Activated CD4-positive, alpha-beta T cell treated with anti-CD3 and anti-CD28 coated beads, Interleukin-2, Interleukin-6, amounts not matched to agents 100 ng/mL and 50 ng/mL, durations not matched to agents 16 hours and 8 hours (primary cell): ENCODE measurements around the gene SSUH2.
A peak's percentile ranks its signal among the peaks of the same experiment; 100 is the strongest.
"Not testable (repeated sequence)": the region's sequence is repeated elsewhere in the genome, so short reads cannot be mapped to it uniquely, and the experiment has no call there.

Experiments used
- DNase-seq: peaks from one replicate; pipeline ENCODE4 v3.0.0-alpha.2; 2020

The SSUH2 gene

DNA sequence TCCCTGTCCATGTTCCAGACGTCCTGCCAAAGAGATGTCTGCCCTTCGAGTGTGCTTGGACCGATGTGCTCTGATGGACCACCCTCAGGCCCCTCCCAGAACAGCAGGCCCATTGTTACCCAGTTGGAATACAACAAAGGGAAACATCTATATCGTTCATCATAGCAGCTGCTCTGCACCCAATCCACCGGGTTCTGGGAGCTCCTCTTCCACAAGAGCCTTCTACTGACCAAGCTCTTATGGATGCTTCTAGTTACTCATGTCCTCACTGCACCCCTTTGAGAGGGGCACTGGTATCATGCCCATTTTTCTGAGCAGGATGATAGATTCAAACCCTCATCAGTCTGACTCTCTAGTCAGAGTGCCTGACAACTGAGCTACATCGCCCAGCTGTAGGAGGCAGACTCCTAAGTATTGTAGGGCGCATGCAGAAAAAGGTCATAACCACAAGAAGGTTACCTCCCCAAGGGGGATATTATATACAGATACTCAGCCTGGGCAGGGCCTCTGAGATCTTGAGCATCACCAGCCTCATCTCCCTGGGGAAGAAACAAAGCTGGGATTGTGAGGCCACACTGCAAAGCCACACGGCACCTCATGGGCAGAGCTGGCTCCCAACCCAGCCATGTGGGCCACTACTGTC, at the start of gene SSUH2:
Gene SSUH2 (minus strand): TSS at position 51 of the 643 bp plus-strand sequence. CDS start 40 bp downstream, at position 11.
- no peak for DNase-seq

DNA sequence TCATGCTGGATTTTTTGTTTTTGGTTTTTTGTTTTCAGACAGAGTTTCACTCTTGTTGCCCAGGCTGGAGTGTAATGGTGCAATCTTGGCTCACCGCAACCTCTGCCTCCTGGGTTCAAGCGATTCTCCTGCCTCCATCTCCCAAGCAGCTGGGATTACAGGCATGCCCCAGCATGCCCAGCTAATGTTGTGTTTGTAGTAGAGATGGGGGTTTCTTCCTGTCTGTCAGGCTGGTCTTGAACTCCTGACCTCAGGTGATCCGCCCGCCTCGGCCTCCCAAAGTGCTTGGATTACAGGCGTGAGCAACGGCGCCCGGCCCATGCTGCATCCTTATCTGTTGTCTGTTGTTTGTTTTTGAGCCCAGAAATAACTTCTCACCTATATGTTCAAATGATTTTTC, 46.7 kb upstream of the SSUH2 start:
- DNase-seq = not testable (repeated sequence)

- DNase-seq = not testable (repeated sequence)
Measured at GRCh38 chr3:8684992-8685391, 40.4 kb upstream of the SSUH2 start.

- DNase-seq = peak; percentile 33
Measured at GRCh38 chr3:8682850-8683574, 38.4 kb upstream of the SSUH2 start.

DNA sequence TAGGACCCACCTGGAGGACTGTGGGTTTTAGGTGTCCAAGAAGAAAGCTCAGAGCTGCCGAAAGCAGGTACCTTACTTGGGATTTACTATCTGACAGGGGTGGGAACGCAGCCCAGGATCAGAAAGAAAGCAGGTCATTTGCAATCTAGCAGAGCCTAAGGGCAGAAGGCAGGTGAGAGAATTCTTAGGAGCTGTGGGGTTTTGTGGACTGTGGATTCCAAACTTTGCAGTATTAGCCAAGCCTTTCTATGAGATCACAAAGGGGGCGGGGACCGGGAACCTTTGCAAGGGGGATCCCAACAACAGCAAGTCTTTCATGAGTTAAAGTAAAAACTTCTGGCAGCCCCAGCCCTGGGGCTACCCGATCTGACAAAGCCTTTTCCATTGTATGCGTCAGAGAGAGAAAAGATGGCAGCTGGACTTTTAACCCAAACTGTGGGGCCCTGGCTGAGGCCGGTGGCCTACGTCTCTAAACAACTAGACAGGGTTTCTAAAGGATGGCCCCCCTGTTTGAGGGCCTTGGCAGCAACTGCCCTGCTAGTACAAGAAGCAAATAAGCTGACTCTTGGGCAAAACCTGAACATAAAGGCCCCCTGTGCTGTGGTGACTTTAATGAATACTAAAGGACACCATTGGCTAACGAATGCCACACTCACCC, 37.4 kb upstream of the SSUH2 start:
- not testable (repeated sequence) for DNase-seq

DNA sequence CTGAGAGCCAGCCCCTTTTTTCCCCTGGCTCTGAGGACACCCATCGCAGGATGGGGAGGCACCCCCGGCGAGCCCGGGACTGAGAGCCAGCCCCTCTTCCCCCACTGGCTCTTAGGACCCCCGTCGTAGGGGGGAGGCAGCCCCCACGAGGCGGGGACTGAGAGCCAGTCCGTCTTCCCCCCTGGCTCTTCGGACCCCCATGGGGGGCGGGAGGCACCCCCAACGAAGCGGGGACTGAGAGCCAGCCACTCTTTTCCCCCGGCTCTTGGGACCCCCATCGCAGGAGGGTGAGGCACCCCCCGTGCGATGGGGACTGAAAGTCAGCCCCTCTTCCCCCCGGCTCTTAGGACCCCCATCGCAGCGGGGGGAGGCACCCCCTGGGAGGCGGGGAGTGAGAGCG, 36.8 kb upstream of the SSUH2 start:
- DNase-seq = no peak

DNA sequence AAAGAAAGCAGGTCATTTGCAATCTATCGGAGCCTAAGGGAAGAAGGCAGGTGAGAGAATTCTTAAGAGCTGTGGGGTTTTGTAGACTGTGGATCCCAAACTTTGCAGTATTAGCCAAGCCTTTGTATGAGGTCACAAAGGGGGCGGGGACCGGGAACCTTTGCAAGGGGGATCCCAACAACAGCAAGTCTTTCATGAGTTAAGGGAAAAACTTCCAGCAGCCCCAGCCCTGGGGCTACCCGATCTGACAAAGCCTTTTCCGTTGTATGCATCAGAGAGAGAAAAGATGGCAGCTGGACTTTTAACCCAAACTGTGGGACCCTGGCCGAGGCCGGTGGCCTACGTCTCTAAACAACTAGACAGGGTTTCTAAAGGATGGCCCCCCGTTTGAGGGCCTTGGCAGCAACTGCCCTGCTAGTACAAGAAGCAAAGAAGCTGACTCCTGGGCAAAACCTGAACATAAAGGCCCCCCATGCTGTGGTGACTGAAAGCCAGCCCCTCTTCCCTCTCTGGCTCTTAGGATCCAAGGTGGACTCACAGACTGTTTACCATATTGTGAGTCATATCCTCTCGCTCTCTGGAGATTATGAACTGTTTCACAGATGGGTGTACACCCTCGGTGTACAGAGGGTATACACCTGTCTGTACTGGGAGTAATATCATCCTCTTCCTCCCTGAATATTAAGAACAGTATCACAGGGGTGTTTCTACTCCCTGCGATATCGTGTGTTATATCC, 35.4 kb upstream of the SSUH2 start:
- DNase-seq = not testable (repeated sequence)

GRCh38 chr3:8678751-8679150, 34.2 kb upstream of the SSUH2 start:
- DNase-seq = no peak

- DNase-seq = not testable (repeated sequence)
Measured at GRCh38 chr3:8677258-8677657, 32.7 kb upstream of the SSUH2 start.

DNA sequence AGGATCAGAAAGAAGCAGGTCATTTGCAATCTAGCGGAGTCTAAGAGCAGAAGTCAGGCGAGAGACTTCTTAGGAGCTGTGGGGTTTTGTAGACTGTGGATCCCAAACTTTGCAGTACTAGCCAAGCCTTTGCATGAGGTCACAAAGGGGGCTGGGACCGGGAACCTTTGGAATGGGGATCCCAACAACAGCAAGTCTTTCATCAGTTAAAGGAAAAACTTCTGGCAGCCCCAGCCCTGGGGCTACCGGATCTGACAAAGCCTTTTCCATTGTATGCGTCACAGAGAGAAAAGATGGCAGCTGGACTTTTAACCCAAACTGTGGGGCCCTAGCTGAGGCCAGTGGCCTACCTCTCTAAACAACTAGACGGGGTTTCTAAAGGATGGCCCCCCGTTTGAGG, 31.0 kb upstream of the SSUH2 start:
- DNase-seq = not testable (repeated sequence)

DNA sequence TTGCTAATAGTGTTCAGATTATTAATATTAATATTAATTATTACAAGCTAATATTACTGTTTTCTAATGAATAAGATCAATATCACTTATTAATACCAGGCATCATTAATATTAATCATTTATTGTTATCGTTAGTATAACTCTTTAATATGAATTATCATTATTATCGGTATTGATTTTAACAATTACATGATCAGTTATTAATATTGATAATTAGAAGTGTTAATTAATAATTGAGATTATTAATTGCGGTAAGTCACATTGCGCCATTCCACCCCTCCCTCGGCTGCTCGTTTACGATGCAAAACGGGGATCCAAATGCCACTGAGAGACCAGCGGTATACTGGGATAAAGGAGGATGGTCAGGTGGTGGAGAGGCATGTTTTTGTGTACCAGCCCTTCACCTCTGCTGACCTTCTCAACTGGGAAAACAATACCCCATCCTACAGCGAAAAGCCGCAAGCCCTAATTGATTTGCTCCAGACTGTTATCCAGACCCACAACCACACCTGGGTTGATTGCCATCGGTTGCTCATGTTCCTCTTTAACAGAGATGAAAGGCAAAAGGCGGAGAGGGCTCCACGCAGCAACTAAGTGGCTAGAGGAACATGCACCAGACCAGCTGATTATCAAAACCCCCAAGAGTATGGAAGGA, 28.6 kb upstream of the SSUH2 start:
- DNase-seq = no peak

- DNase-seq = no peak
Measured at GRCh38 chr3:8669019-8669418, 24.4 kb upstream of the SSUH2 start.

- DNase-seq = no peak
Measured at GRCh38 chr3:8668216-8668615, 23.6 kb upstream of the SSUH2 start.

GRCh38 chr3:8667463-8668091, 23.0 kb upstream of the SSUH2 start:
- DNase-seq = no peak

- no peak for DNase-seq
Measured at GRCh38 chr3:8665407-8665896, 20.9 kb upstream of the SSUH2 start.

GRCh38 chr3:8663177-8664061, 18.8 kb upstream of the SSUH2 start:
- DNase-seq = peak; percentile 55

- DNase-seq = no peak
Measured at GRCh38 chr3:8662594-8662993, 18.0 kb upstream of the SSUH2 start.

DNA sequence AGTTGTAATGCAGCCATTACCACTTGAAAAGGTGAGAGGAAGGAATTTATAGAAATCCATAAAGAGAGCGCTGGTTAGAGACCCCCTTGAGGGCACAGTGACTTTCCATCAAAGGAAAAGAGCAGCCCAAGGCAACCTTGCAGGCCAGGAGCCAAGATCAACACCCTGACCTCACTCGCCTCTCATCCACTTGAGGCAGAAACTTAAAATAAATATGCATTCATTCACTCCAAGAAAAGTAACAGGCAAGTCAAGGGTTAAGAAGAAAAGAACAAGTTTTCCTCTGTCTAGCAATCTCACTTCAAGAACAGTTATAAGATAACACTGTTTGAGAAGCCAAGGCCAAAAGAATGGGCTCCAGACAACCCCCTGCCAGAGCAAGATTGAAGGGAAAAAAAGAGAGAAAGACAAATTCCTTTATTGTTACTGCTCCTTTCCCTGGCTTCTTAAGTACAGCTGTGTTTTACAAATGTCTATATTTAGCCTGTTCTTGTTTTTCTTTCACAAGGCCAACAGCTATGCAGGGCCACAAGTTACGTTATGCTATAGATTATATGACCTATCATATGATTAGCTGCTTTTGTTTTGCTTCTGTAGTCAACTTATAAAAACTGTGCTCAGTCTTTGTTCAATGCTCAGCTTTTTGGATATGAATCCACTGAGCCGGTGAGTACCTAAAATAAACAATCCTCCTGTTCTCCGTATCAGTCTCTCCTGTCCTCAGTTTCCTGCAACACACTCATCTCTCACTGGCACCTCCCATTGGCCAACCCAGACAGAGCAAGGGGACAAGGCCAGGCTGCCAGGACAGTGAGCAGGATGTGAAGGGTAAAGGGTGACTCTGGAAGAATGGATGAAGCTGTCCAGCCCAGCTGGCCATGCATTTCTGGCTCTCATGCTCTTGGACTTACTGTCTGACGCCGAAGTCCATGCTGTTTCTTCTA, 15.8 kb upstream of the SSUH2 start:
- DNase-seq = no peak

DNA sequence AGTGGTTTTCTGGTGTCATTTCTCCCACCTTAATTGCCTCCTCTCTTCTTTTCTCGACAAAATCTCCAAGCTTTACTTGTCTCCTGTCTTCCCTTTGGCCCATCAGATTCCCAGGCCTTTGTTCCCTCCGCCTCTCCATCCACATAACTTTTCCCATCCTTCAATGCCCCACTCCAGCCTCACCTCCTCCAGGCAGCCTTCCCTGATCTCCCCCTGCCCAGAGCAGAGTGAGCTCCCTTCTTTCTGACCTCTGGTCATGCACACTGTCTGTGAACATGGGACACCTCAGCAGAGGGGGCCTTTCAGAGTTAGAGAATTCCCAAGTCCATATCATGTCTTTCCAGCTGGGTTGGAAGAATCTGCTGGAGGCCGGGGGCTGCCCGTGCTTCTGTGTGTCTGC, 14.6 kb upstream of the SSUH2 start:
- DNase-seq = no peak
